GM21515 (cell line): ENCODE measurements around the gene GCFC2.

ENCODE experiments used
- ATAC-seq: cut with Tn5 transposase; IDR thresholded peaks from one replicate; pipeline ENCODE4 v1.9.1; 2021; ENCODE audit not compliant: unreplicated experiment

Gene GCFC2

DNA sequence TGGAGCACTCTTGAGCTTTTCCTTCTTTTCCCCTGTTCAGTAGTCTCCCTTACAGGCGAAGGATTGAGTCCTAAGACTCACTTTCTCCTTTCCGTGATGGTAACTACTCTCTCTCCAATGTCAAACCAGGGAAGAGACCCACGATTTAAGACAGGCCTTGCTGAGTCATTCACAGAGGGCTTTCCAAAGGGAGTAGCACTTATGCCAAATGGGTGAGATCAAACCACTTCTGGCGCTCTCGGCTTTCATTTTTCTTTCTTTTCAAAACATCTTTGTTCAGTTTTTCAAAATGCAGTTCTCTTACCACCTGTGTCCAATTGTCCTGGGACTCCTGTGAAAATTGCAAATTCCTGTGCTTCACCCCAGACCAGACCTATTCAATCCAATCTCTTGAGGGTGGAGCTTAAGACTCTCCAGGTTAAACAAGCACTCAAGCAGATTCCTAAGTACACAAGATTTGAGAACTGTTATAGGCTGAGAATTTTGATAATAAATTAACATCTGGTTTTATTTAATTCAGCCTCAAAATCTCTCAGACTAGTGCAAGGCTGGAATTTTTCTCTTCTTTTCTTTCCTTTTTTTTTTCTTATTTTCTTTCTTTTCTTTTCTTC lies 78.5 kb downstream of the GCFC2 start:
- ATAC-seq, result no peak

GRCh38 chr2:75627902-75628504 lies 82.7 kb downstream of the GCFC2 start:
- peak; percentile 93 for ATAC-seq

DNA sequence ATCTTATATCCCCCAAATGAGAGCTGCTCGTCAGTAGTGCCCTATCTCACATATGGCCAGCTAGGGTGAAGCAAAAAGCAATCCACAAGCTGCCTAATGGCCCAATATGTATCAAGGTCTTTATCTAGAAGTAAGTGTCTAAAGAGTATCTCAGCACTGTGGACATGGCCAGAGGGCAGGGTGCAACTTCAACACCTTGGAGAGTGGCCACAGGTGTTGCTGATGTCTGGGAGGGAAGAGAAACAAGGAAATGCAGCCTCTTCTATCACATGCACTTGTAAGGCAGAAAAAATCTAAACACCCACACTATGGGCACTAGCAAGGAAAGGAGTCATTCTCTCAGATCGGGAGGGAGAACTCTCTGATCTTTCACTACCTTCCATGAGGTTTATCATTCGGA lies 87.8 kb downstream of the GCFC2 start:
- no peak for ATAC-seq

GRCh38 chr2:75622500-75622899 lies 88.2 kb downstream of the GCFC2 start:
- no peak for ATAC-seq

- no peak for ATAC-seq
These were observed 89.5 kb downstream of the GCFC2 start for GRCh38 chr2:75621228-75621627.

- no peak for ATAC-seq
These were observed 90.6 kb downstream of the GCFC2 start for GRCh38 chr2:75619956-75620740.

DNA sequence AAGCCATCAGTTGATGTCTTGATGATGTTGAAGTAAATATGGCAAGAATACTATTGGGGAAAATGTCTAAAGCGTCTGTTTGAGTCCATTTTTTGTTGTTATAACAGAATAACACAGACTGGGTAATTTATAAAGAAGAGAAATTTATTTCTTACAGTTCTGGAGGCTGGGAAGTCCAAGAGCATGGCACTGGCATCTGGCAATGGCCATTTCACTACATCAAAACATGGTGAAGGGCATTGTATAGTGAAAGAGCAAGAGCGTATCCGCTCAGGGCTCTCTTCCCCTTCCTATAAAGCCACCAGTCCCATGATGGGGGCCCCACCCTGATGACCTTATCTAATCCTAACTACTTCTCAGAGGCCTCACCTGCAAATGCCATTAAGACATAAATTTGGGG lies 93.8 kb downstream of the GCFC2 start:
- no peak for ATAC-seq

- ATAC-seq, result no peak
These were observed 94.3 kb downstream of the GCFC2 start for GRCh38 chr2:75616406-75616805.

DNA sequence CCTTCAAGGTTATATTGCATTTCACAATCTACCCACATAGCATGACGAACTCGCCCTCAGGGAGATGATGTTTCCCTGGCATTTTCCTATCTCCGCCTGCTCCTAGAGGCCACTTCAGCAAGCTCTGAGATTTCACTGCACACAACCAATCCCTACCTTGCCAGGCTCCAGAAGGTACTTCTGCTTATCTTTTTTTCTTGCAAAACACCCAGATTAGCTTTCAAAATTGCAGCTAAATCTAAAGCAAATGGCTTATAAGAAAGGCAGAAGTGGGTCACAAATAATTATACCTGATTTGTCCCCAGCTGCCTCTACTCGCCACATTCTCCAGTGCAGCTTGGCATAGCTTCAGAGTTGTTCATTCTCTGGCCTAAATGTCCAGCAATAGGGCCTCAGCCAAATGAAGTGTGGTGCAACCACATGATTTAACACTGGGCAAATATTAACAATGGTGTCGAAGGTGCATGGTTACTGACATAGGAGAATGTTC lies 96.5 kb downstream of the GCFC2 start:
- no peak for ATAC-seq

DNA sequence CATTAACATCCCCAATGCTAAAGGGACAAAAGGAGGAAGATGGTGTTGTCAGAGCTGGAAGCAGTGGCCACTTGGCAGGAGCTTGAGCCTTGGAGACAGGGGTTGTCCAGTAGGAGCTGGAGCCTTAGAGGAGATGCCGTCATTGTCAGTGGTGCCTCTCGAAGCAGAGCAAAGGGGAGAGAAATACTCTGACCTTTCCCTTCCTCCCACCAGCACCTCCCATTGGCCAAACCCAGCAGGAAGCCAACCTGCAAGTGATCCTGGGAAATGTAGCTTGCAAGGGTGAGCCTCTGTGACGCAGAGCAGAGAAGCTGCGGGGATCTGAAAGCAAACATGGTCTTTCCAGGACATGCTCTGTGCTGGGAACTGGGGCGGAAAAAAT lies 97.9 kb downstream of the GCFC2 start:
- no peak for ATAC-seq
